A549 (cell line): ENCODE data around the gene SREBF1. TPM values are rescaled to one million over a fixed set of nuclear protein-coding genes. Genes with fewer than 3 reads are reported as not detected.

Experiments used
- ATAC-seq, 2 experiments: fragments of 200-7000 bp in 1 of 2; fragments of >200 bp in 1 of 2; cut with Nextera tagmentation in 1 of 2; cut with Tn5 transposase in 1 of 2; 3 replicates each; pipeline versions ENCODE4 v1.8.0 to v1.9.1; 2018 to 2020; ENCODE audit warnings: mild to moderate bottlenecking in 1 of 2, moderate library complexity in 1 of 2
- CTCF ChIA-PET: fragments of 300-600 bp; sonication (Branson Sonifier 250); formaldehyde crosslinking; extraction: SDS; loops from one replicate; lab custom pipeline; 2021; ENCODE audit warnings: antibody characterized with exemption, inconsistent platforms; lab: Yijun Ruan, JAX
- POLR2A ChIA-PET: fragments of 350-600 bp; formaldehyde crosslinking; extraction: SDS; loops from one replicate; lab custom pipeline; 2021; ENCODE audit warnings: antibody characterized with exemption, inconsistent platforms; lab: Yijun Ruan, JAX
- DNase-seq, 2 experiments: peaks; one replicate each; pipeline versions ENCODE4 v3.0.0 to v3.0.0-alpha.2; 2011 to 2016; ENCODE audit warnings: low read depth in 1 of 2, low spot score in 1 of 2
- FAIRE-seq: peaks from 2 replicates; lab custom pipeline; 2011; peaks lifted over from hg19 to GRCh38; lab: Jason Lieb, UNC
- H3K27ac ChIP-seq, 2 experiments: fragments of >200 bp; sonication (Bioruptor Twin); formaldehyde crosslinking; 3 replicates each; pipeline ENCODE4 v1.5.1; 2016 to 2017
- H3K4me1 ChIP-seq: fragments of >200 bp; sonication (Bioruptor Twin); formaldehyde crosslinking; 3 replicates; pipeline ENCODE4 v1.6.1; 2016
- H3K4me2 ChIP-seq: fragments of >200 bp; sonication (Bioruptor Twin); formaldehyde crosslinking; 3 replicates; pipeline ENCODE4 v1.6.1; 2016
- H3K4me3 ChIP-seq: fragments of >200 bp; sonication (Bioruptor Twin); formaldehyde crosslinking; 3 replicates; pipeline ENCODE4 v1.5.1; 2016
- H3K9me3 ChIP-seq: fragments of >200 bp; sonication (Bioruptor Twin); formaldehyde crosslinking; 3 replicates; pipeline ENCODE4 v1.6.1; 2016
- CEBPB ChIP-seq, 2 experiments: fragments of >200 bp in 1 of 2; sonication (Bioruptor Twin) in 1 of 2; formaldehyde crosslinking in 1 of 2; IDR thresholded peaks; 2 replicates each; pipeline ENCODE4 v1.6.1; 2012 to 2016
- EP300 ChIP-seq, 2 experiments: fragments of >200 bp; sonication (Bioruptor Twin); formaldehyde crosslinking; IDR thresholded peaks; 2 replicates in 1 of 2; 3 replicates in 1 of 2; pipeline ENCODE4 v1.6.1; 2016 to 2017
- ESRRA ChIP-seq: fragments of 150-350 bp; IDR thresholded peaks from 2 replicates; pipeline ENCODE4 v1.6.1; 2014; ENCODE audit warnings: mild to moderate bottlenecking, low read length, borderline replicate concordance
- FOSL2 ChIP-seq, 2 experiments: fragments of 450-650 bp in 1 of 2; fragments of >200 bp in 1 of 2; sonication (Bioruptor Twin) in 1 of 2; formaldehyde crosslinking; IDR thresholded peaks; 2 replicates each; pipeline versions ENCODE4 v1.5.0 to v1.6.1; 2016 to 2020; ENCODE audit warnings: mild to moderate bottlenecking in 1 of 2, moderate library complexity in 1 of 2
- GATA3 ChIP-seq: IDR thresholded peaks from 2 replicates; pipeline ENCODE4 v1.6.1; 2012; ENCODE audit warnings: borderline replicate concordance
- HEYL ChIP-seq: fragments of 250-450 bp; sonication (Bioruptor Pico); IDR thresholded peaks from 2 replicates; pipeline ENCODE4 v1.8.0; 2021; ENCODE audit warnings: mild to moderate bottlenecking, moderate library complexity
- JUN ChIP-seq, 2 experiments: fragments of >200 bp; sonication (Bioruptor Twin); formaldehyde crosslinking; IDR thresholded peaks; 2 replicates in 1 of 2; 3 replicates in 1 of 2; pipeline ENCODE4 v1.6.1; 2016 to 2017
- JUNB ChIP-seq: fragments of >200 bp; sonication (Bioruptor Twin); formaldehyde crosslinking; IDR thresholded peaks from 2 replicates; pipeline ENCODE4 v1.6.1; 2016
- MAFK ChIP-seq: fragments of 450-650 bp; IDR thresholded peaks from 2 replicates; pipeline ENCODE4 v1.6.1; 2014; ENCODE audit not compliant: partially characterized antibody
- NPAS2 ChIP-seq: fragments of 250-450 bp; sonication (Bioruptor Pico); IDR thresholded peaks from 2 replicates; pipeline ENCODE4 v1.8.0; 2022; ENCODE audit warnings: mild to moderate bottlenecking, moderate library complexity, borderline replicate concordance
- RARB ChIP-seq: fragments of 250-450 bp; sonication (Bioruptor Pico); IDR thresholded peaks from 2 replicates; pipeline ENCODE4 v1.8.0; 2021; ENCODE audit warnings: mild to moderate bottlenecking, moderate library complexity
- RCOR1 ChIP-seq: fragments of 150-350 bp; IDR thresholded peaks from 2 replicates; pipeline ENCODE4 v1.6.1; 2014; ENCODE audit warnings: antibody characterized with exemption, low read length, low read depth
- RNF2 ChIP-seq: fragments of 200-600 bp; sonication (generic); IDR thresholded peaks from 2 replicates; pipeline ENCODE4 v1.6.1; 2016; ENCODE audit warnings: low read depth, mild to moderate bottlenecking, antibody characterized with exemption, moderate library complexity, borderline replicate concordance
- SMC3 ChIP-seq: fragments of >200 bp; sonication (Bioruptor Twin); formaldehyde crosslinking; IDR thresholded peaks from 3 replicates; pipeline ENCODE4 v1.6.1; 2018; ENCODE audit warnings: inconsistent platforms
- SREBF2 ChIP-seq: fragments of 450-650 bp; IDR thresholded peaks from 2 replicates; pipeline ENCODE4 v1.6.1; 2014; ENCODE audit warnings: mild to moderate bottlenecking, moderate library complexity
- ZC3H11A ChIP-seq: fragments of 450-650 bp; IDR thresholded peaks from 2 replicates; pipeline ENCODE4 v1.6.1; 2014; ENCODE audit warnings: antibody characterized with exemption, mild to moderate bottlenecking
- ZNF302 ChIP-seq: fragments of 250-450 bp; sonication (Bioruptor Pico); IDR thresholded peaks from 2 replicates; pipeline ENCODE4 v1.9.0; 2021; ENCODE audit warnings: inconsistent platforms, mild to moderate bottlenecking, moderate library complexity
- WGBS: methylation state at CpG from one replicate; pipeline ENCODE4 v1.1.6; 2017; ENCODE audit errors: missing lambda C conversion rate; 5-methylcytosine and 5-hydroxymethylcytosine counted together
- polyA plus RNA-seq, 4 experiments: library from polyadenylated mRNA; depleted of rRNA in 3 of 4; stranded (reverse); fragments of >200 nt; fragmentation: RNase III in 1 of 4; extraction: RNeasy Plus Mini Kit Qiagen cat#74134 plus additional on column Dnase treatment in 1 of 4; gene quantifications; 2 replicates in 3 of 4; 3 replicates in 1 of 4; pipeline ENCODE4 v1.2.3, GENCODE V29; 2011 to 2017
- TF ChIP-seq, protein P1 (sequence below): fragments of >200 bp; sonication (Bioruptor Twin); formaldehyde crosslinking; IDR thresholded peaks from 3 replicates; pipeline ENCODE4 v1.5.1; 2016
- TF ChIP-seq, protein P2 (sequence below): IDR thresholded peaks from 2 replicates; pipeline ENCODE4 v1.6.1; 2012
- TF ChIP-seq, protein P3 (sequence below): fragments of >200 bp; sonication (Bioruptor Twin); formaldehyde crosslinking; IDR thresholded peaks from 3 replicates; pipeline ENCODE4 v1.6.1; 2016

SREBF1 gene
- polyA plus RNA-seq, 2 of the 4 experiments (the other 2 are of a cell fraction): 47.4 to 159 TPM

DNA sequence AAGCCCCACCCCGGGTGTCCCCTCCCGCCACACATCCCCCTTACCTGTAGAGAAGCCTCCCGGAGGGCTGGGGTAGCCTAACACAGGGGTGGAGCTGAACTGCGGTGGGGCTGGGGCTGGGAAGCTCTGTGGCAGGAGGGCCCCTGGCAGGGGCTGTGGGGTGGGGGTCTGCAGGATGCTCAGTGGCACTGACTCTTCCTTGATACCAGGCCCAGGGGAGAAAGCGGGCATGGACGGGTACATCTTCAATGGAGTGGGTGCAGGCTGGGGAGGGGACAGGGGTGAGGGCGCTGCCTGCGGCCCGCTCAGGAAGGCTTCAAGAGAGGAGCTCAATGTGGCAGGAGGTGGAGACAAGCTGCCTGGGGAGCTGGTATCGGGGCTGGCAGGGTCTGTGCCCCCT is 16.7 kb downstream of the SREBF1 start:
- Histone ChIP-seq H3K4me1 (peaks cover 89% of the 10 kb centered on the region), H3K4me2 (peak overlapping the region; percentile 100)
- CTCF ChIA-PET: interaction anchor here (1.1 to 30.5 kb wide), 12 partner anchors 6 to 214 kb away, joined by 3 to 859 read pairs (median 6); partner anchors contain the start of genes RAI1 and SREBF1
- peak in 1 of 2 experiments; percentile 13; a peak in 1 of 5 replicates for TF ChIP-seq JUN (IDR thresholded peaks at IDR 0.05)
- TF ChIP-seq, protein P1, sequence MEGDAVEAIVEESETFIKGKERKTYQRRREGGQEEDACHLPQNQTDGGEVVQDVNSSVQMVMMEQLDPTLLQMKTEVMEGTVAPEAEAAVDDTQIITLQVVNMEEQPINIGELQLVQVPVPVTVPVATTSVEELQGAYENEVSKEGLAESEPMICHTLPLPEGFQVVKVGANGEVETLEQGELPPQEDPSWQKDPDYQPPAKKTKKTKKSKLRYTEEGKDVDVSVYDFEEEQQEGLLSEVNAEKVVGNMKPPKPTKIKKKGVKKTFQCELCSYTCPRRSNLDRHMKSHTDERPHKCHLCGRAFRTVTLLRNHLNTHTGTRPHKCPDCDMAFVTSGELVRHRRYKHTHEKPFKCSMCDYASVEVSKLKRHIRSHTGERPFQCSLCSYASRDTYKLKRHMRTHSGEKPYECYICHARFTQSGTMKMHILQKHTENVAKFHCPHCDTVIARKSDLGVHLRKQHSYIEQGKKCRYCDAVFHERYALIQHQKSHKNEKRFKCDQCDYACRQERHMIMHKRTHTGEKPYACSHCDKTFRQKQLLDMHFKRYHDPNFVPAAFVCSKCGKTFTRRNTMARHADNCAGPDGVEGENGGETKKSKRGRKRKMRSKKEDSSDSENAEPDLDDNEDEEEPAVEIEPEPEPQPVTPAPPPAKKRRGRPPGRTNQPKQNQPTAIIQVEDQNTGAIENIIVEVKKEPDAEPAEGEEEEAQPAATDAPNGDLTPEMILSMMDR: no peak
- TF ChIP-seq ESRRA: no peak
- peak in 1 of 2 experiments; percentile 10; a peak in 1 of 5 replicates for TF ChIP-seq EP300 (IDR thresholded peaks at IDR 0.05)
- TF ChIP-seq, all 56 proteins: peak for 2
- POLR2A ChIA-PET: interaction anchor here (0.6 to 6.1 kb wide), 3 partner anchors 10 to 1036 kb away, joined by 3 to 105 read pairs (median 4); partner anchors contain the start of gene SREBF1
- DNase-seq (no peak), FAIRE-seq (no peak), ATAC-seq (no peak; a peak in 1 of 6 replicates)
- Histone ChIP-seq H3K9me3 (no peaks in the 10 kb centered on the region), H3K27ac (peak overlapping the region; percentile 86 to 93), H3K4me3 (peak overlapping the region; percentile 29)
- WGBS: 85% methylated on average over 6 of the region's 10 CpGs

DNA sequence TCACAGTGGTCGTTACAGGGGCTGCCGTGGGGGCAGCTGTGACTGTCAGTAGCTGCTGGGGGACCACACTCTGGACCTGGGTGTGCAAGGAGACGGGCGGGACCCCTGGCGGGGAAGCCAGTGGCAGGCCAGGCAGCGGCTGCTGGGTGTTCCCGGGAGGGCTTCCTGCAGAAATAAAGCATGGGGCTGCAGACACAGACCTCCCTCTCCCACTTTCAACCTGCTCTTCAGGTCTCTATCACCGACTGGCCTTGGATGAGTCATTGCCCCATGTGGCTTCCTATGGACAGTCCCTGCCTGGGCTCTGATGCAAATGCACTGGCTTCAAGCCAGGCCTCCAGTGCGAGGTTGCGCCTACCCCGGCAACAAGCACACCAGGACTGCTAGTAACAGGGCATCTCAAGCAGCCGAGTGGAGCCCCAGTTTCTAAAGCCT is 17.2 kb downstream of the SREBF1 start:
- 22% methylated on average over 12 of the region's 12 CpGs for WGBS
- DNase-seq (peak; percentile 89 to 95), FAIRE-seq (peak; percentile 97), ATAC-seq (peak; percentile 21 to 52; a peak in 5 of 6 replicates)
- Histone ChIP-seq H3K4me2 (peak overlapping the region; percentile 100), H3K4me1 (peaks cover 89% of the 10 kb centered on the region), H3K27ac (peak overlapping the region; percentile 86 to 93), H3K4me3 (peak overlapping the region; percentile 29), H3K9me3 (no peaks in the 10 kb centered on the region)
- POLR2A ChIA-PET: interaction anchor here (6.1 kb wide), 1 partner anchor 17 kb away, joined by 105 read pairs; the partner anchor contains the start of gene SREBF1
- CTCF ChIA-PET: interaction anchor here (1.1 to 30.5 kb wide), 9 partner anchors 6 to 214 kb away, joined by 3 to 859 read pairs (median 7); partner anchors contain the start of genes RAI1 and SREBF1
- TF ChIP-seq HEYL (CRISPR knock-in tag): no peak
- no peak for TF ChIP-seq RNF2
- TF ChIP-seq SREBF2: no peak
- TF ChIP-seq, protein P2, sequence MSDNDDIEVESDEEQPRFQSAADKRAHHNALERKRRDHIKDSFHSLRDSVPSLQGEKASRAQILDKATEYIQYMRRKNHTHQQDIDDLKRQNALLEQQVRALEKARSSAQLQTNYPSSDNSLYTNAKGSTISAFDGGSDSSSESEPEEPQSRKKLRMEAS: peak; percentile 74
- TF ChIP-seq, protein P3, sequence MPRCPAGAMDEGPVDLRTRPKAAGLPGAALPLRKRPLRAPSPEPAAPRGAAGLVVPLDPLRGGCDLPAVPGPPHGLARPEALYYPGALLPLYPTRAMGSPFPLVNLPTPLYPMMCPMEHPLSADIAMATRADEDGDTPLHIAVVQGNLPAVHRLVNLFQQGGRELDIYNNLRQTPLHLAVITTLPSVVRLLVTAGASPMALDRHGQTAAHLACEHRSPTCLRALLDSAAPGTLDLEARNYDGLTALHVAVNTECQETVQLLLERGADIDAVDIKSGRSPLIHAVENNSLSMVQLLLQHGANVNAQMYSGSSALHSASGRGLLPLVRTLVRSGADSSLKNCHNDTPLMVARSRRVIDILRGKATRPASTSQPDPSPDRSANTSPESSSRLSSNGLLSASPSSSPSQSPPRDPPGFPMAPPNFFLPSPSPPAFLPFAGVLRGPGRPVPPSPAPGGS: no peak
- TF ChIP-seq RCOR1: no peak
- TF ChIP-seq JUNB: 0 out of 2 replicates have a peak, but pooled peaks have one; percentile 28
- TF ChIP-seq CEBPB (IDR thresholded peaks at IDR 0.05): peak; percentile 23 to 70; a peak in 2 of 4 replicates
- TF ChIP-seq FOSL2 (IDR thresholded peaks at IDR 0.05): peak; percentile 77
- peak; percentile 96 for TF ChIP-seq FOSL2 (CRISPR knock-in tag; IDR thresholded peaks at IDR 0.05)
- TF ChIP-seq SMC3: peak; percentile 21; the same call in 1 of the 3 replicates
- no peak for TF ChIP-seq GATA3
- TF ChIP-seq MAFK: no peak
- peak in 1 of 2 experiments; percentile 13; a peak in 1 of 5 replicates for TF ChIP-seq EP300 (IDR thresholded peaks at IDR 0.05)
- TF ChIP-seq NPAS2 (CRISPR knock-in tag): no peak
- peak in 1 of 2 experiments; percentile 78; a peak in 2 of 5 replicates for TF ChIP-seq JUN (IDR thresholded peaks at IDR 0.05)
- no peak for TF ChIP-seq ESRRA
- no peak for TF ChIP-seq ZC3H11A
- no peak for TF ChIP-seq ZNF302
- TF ChIP-seq RARB: no peak
